HG03469 (cell line): ENCODE results near the gene LIPC.

Experiments used
- ATAC-seq: cut with Tn5 transposase; IDR thresholded peaks from one replicate; pipeline ENCODE4 v1.9.1; 2021; ENCODE audit warnings: mild to moderate bottlenecking, moderate library complexity, moderate number of reproducible peaks; ENCODE audit not compliant: unreplicated experiment

LIPC gene

DNA sequence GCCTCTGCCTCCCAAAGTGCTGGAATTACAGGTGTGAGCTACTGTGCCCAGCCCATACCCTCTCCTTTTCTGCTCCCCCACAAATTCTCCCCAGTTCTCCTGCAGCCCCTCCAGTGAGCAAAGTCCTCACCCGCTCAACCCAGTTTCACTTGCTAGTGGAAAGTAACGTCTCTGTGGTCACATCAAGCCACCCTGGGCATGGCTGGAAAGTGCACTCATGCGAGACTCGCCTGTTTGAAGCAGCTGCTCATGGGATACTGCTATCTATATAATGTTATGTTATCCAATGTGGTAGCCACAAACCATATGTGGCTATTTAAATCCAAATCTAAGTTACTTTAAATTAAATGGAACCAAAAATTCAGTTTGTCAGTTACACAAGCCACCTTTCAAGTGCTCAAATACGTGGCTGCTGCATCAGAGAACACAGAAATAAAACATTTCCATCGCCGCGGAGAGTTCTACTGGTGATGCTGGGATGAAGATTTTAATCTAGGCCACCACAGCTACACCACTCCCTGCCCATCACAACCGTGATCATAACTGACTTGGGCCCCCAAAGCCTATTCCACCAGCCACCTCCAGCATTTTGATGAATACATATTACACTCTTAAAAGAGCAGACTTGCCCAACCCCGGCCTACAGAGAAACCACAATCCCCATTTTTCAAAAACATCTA is 119.4 kb downstream of the LIPC start:
- ATAC-seq: no peak

- ATAC-seq: no peak
Measured at GRCh38 chr15:58551764-58552504, 120.1 kb downstream of the LIPC start.

DNA sequence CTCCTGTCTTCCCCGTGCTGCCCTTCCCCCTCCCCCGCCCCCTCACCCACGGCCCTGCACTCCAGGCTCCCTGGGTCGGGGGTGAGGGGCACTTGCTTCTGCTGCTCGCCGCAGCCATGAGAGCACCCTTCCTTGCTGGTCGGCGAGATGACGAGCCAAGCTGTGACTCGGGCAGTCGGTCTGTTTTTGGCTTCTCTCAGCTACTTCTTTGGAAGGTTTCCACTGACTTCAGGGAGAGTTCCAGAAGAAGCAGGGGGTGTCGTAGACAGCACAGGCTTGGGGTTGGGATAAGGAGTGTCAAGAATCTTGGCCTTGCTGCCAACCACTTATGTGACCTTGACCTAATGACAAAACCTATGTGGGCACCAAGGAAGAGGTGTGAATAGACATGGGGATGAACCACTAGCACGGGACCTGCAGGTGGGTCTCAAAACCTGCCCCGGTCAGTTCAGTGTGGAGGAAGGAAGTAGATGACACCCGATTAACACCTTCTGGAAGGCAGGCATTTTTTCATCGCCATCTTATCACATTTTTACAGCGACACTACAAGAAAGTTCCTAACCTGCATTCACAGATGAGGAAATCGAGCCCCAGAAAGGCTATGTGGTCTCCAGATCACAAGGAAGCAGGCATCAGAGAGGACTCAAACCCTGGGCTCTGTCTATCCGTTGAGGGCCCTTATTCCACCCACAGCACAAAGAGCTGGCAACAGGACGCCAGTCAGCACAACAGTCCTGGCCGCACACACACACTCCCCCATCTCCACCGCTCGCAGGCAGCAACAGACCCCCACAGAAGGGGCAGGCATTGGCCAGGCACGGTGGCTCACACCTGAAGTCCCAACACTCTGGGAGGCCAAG is 120.9 kb downstream of the LIPC start:
- no peak for ATAC-seq

- no peak for ATAC-seq
Measured at GRCh38 chr15:58553365-58553918, 121.7 kb downstream of the LIPC start.

GRCh38 chr15:58554758-58555157 is 123.0 kb downstream of the LIPC start:
- ATAC-seq: no peak

DNA sequence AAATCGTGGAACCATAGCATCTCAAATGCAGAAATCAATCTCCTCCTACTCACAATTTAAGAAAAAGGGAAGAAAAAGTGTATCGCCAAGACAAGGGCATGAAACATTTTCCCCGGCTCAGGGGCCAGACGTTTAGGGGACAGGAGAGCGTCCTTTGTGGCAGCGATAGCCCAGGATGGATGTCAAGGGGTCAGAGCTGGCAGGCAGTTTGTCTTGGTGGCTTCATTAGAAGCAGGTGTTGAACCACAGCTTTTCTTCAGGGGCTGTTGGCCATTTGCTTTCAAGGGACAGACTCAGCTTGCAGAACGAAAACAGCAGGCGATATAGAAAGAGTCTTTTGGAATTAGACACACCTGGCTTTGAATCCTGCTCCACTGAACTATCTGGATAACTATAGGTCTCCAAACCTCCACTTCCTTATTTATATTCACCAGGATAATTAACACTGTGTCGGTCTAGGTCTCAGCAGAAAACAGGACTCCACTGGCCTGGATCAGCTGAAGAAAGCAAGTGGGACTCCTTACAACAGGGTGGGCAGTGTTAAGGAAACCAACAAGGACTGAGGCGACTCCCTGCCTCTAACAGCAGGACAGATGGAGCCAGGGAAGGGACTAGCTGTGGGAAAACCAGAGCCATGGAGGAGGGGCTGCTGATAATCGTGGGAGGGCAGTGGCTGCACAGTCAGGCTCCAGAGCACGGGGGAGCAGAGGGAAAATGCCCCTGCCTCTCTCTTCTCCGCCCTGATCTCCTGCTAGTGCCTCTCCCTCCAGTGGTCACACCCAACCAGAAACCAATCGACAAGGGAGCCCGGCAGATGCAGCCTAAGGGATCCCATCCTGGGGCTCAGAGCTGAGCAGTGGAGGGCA is 123.6 kb downstream of the LIPC start:
- no peak for ATAC-seq

- ATAC-seq: no peak
Measured at GRCh38 chr15:58556028-58556361, 124.2 kb downstream of the LIPC start.

GRCh38 chr15:58556541-58556940 is 124.8 kb downstream of the LIPC start:
- no peak for ATAC-seq

- ATAC-seq: no peak
Measured at GRCh38 chr15:58558777-58559176, 127.0 kb downstream of the LIPC start.

DNA sequence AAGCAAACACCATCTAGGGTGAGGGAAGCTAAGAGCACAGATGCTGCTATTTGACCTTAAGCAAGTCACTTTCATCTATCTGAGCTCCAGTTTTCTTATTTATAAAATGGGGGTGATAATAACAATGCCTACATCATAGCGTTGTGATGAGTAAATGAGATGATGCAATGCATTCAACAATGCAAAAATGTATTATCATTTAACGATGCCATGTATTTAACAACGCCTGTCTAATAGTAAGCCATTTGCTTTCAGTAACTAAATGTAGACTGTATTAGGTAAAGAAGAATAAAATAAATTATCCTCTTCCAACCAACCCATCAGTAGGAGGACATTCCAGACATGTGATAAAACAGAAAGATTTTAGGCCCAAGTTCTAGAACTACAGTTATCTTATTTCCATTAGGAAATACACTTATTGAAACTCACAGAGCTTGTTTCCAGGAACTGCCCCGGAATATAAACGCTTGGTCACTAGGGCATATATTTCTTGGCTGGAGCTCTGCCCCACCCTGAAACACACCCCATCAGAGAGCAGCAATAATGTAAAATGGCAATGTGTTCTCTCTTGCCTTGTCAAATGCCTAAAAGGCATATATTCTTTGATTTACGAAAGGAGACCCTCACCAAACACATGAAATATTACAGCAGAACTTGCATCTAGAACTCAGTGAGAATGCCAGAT is 128.3 kb downstream of the LIPC start:
- no peak for ATAC-seq

DNA sequence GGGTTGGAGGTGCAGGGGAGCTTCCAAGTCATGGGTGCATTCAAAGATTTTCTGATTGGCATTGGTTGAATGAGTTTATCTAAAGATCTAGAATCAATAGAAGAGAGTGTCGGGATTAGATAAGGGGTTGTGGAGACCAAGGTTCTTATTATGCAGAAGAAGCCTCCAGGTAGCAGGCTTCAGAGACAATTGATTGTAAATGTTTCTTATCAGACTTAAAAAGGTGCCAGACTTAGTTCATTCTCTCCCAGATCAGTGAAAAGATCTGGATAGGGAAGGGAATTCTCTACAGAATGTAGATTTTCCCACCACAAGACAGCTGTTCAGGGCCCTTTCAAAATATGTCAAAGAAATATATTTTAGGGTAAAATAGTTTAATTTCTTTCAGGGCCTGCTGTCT is 129.5 kb downstream of the LIPC start:
- no peak for ATAC-seq

GRCh38 chr15:58562135-58562534 is 130.3 kb downstream of the LIPC start:
- no peak for ATAC-seq

GRCh38 chr15:58564981-58565380 is 133.2 kb downstream of the LIPC start:
- ATAC-seq: no peak

DNA sequence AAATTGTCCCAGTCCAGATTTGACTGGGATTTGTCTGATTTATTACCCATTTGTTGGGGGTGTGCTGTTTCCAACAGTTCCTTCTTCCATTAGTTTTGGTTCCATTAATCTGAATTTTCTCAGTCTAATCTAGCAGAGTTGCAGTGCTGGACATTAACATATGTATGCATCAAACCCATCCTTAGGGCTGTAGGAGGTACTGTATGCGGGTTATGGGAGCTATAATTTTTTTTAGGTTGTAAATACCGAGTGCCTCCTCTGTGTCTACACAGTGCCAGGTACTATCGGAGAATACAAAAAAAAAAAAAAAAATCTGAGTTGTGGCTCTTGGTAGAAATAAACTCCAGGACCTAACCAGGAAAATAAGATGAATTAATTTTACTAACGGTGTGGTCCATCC is 133.8 kb downstream of the LIPC start:
- ATAC-seq: no peak

- ATAC-seq: no peak
Measured at GRCh38 chr15:58566029-58566428, 134.2 kb downstream of the LIPC start.

DNA sequence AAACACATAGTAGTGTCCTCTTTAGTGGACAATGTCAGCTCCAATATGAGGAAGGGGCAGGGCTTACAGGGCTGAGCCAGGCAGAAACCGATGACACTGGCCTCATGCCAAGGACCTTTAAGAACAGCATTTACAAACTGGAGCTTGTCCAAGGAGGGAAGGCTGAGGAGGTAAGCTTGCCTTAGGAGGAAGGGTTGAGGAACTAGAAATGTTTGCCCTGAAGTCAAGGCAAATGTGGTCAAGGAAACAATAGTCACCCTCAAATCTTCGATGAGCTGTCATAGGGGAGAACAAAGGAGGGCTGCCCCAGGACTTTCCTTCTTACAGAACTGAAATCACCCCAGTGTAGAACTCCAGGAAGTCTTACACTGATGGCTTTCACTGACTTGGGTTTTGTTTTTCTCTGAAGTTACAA is 136.4 kb downstream of the LIPC start:
- no peak for ATAC-seq

GRCh38 chr15:58569455-58569854 is 137.7 kb downstream of the LIPC start:
- ATAC-seq: no peak

DNA sequence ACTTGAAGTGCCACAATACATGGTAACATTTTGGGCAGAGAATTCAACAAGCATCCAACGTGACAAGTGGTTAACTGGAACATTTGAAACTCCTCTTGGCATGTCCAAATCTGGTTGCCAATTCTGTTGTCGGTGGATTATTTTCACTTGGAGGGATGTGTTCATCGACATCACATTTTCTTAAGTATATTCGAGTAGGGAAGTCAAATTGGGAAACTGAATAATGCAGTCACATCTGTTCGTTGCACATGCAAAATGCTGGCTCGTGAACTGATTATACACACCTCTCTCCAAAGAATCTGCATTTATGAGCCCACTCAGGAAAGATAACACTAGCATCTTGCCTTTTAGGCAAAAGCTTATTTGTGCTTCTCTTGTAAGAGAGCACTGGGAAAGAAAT is 139.7 kb downstream of the LIPC start:
- no peak for ATAC-seq

- ATAC-seq: no peak
Measured at GRCh38 chr15:58572521-58572920, 140.7 kb downstream of the LIPC start.

- no peak for ATAC-seq
Measured at GRCh38 chr15:58573270-58573669, 141.5 kb downstream of the LIPC start.
